Esophagus squamous epithelium (tissue), 4 donors: ENCODE data around the gene DLGAP4.
"Not testable (repeated sequence)": the region's sequence is repeated elsewhere in the genome, so short reads cannot be mapped to it uniquely, and the experiment has no call there.

Experiments used
- CTCF ChIP-seq, 6 experiments: fragments of 450-650 bp in 4 of 6; fragments of 200-600 bp in 2 of 6; sonication (generic) in 2 of 6; IDR thresholded peaks; one replicate each; pipeline ENCODE4 v1.5.1; 2016 to 2019; ENCODE audit warnings: antibody characterized with exemption in 6 of 6, mild to moderate bottlenecking in 4 of 6, moderate library complexity in 4 of 6
- POLR2A ChIP-seq, 4 donors: fragments of 450-650 bp; IDR thresholded peaks; one replicate each; pipeline ENCODE4 v1.6.1; 2017; ENCODE audit warnings: antibody characterized with exemption in 4 of 4, mild to moderate bottlenecking in 4 of 4, moderate library complexity in 3 of 4

- not testable (repeated sequence) for TF ChIP-seq CTCF, POLR2A (IDR thresholded peaks at IDR 0.05)
Observed at GRCh38 chr20:36564078-36564725, 258.1 kb downstream of the DLGAP4 start.
